Cerebellar cortex (tissue), 1 donor: ENCODE data around the gene PBOV1.

Experiments used
- DNase-seq: peaks from one replicate; pipeline ENCODE4 v3.0.0-alpha.2; 2015; ENCODE audit warnings: low spot score

The PBOV1 gene

DNA sequence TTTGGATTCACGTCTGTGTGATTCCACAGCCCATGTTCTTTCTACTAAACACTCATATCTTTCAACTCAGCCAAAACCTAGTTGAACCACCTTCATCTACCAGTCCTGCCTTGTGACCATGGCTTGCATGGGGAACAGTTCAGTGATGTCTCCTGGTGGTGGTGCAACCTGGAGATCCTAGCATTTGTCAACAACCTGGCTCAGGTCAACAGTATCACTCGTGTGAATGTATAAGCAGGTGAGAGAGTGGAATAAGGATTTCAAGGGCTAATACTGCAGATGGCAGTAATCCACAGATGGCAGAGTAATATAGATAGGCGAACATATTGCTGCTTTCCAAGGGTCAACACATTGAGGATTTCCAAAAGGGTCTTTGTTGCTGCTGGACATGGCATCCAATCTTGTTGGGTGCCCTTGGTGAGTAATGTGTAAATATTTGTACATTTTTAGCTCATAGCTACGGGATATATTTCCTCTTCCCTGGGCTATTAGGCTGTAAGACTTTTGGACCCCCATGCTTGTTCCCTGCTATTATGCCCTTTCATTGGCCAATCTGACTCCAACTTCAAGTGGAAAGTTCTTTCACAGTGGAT is 13.4 kb downstream of the PBOV1 start:
- DNase-seq, result no peak

DNA sequence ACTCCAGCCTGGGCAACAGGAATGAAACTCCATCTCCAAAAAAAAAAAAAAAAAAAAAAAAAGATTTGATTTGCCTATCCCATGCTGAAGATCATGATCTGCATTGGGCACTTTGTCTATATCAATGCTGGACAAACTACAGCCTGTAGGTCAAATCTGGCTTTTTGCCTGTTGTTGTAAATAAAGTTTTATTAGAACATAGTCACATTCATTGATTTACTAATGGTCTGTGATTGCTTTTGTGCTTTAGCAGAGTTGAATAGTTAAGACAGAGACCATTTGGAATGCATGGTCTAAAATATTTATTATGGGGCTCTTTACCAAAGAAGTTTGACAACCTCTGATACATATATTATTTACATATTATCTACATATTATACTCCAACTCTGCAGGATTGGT is 14.0 kb downstream of the PBOV1 start:
- DNase-seq, result no peak

DNA sequence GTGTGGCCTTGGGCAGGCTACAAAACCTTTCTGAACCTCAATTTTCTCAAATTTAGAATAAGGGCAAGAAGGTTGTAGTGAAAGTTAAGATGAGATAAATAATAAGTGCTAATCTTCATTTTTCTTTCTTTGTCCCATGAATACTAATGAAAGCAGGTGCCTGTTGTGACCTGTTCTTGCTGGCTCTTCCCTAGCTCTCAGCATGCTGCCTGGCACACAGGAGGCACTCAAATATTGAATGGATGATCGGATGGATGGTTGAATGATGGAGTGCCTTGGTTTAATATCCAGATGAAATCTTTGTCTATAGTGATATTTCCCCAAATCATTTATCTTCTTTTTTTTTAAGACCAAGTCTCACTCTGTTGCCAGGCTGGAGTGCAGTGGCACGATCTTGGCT is 15.0 kb downstream of the PBOV1 start:
- DNase-seq, result peak; percentile 66

DNA sequence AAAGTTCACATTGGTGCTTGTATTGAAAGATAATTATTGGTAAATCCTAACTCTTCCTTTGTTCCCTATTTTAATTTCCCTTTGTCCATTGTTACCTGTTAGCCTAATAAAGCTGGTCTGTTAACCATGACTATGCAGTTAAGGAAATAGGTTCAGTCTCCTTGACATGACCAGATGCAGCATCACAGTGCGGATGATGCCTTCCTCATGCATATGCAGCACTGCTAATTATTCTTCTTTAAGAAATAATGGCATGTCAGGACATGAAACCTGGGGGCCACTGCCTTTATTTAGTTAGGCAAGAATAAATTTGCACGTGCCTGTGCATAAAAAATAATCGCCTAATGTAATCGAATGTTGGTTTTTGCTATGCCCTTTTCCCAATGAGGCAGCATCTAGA is 16.5 kb downstream of the PBOV1 start:
- DNase-seq, result no peak

DNA sequence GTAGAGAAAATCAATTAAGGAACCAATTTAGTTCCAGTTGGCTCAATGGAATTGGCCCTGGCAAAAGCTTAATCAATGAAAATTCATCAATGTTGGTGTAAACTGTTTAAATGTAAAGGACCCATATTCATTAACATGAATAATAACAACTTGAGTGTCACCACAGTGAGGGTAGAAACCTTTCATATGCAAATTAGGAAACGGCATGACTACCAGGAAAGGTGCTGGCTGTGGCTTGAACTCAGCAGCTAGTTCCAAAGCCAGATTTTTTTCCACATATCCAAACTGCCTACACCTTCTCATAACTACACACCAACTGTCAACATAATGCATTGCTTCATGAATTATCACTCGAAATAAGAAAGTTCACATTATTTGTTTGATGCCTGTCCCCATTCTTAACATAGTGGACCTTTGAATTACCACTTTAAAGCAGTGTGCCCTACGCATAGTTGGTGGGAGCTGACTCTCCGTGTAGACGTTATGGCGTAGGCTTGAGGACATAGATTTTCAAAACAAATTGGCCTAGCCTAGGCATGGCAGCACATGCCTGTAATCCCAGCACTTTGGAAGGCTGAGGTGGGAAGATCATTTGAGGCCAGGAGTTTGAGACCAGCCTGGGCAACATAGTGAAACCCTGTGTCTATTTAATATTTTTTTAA is 19.7 kb downstream of the PBOV1 start:
- no peak for DNase-seq

DNA sequence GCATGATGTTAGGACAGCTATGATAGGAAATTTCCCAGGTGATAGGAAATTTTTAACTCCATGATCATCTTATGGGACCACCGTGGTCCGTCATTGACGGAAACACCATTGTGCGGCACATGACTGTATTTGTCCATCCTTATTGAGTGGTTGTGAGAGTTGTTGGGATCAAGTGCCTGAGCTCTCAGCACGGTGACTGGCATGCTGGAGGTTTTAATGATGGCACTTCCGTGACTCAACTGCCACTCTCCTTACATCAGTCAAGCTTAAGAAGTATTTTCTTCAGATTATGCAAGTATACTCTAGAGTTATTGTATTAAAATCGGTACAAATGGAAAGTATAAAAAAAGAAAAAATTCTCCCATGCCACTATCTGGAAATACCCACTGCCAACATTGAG is 20.7 kb downstream of the PBOV1 start:
- DNase-seq, result no peak

DNA sequence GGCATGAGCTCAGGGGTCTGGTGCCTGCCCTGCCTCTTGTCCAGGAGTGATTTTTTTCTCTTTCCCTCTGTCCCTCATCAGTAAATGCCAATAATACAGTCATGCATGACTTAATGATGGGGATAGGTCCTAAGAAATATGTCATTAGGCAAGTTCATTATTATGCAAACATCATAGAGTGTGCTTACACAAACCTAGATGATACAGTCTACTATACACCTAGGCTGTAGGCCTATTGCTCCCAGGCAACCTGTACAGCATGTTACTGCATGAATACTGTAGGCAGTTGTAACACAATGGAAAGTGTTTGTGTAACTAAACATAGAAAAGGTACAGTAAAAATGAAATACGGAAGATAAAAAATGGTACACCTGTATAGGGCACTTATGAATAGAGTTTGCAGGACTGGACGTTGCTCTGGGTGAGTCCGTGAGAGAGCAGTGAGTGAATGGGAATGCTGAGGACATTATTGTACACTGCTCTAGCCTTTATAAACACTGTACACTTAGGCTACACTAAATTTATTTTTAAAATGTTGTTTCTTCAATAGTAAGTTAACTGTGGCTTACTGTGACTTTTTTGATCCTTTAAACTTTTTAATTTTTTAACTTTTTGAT is 22.1 kb downstream of the PBOV1 start:
- no peak for DNase-seq

DNA sequence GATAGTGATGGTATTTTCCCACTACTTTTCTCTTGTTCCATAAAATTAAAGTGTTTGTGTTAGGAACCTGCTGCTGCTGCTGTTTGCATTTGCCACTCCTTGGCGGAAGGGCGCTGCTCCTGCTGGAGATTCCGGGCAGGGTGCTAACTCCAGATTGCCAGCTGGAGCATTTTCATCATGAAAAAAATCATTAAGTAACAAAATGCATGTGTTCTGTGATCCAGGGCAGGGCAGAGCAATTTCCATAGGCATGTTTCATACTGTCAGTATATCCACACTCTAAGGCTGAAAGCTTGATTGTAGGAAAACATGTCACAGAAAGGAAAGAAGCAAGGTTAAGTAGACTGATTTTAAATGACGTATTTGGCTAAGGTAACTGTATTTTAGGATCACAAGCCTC is 24.0 kb downstream of the PBOV1 start:
- peak; percentile 80 for DNase-seq

DNA sequence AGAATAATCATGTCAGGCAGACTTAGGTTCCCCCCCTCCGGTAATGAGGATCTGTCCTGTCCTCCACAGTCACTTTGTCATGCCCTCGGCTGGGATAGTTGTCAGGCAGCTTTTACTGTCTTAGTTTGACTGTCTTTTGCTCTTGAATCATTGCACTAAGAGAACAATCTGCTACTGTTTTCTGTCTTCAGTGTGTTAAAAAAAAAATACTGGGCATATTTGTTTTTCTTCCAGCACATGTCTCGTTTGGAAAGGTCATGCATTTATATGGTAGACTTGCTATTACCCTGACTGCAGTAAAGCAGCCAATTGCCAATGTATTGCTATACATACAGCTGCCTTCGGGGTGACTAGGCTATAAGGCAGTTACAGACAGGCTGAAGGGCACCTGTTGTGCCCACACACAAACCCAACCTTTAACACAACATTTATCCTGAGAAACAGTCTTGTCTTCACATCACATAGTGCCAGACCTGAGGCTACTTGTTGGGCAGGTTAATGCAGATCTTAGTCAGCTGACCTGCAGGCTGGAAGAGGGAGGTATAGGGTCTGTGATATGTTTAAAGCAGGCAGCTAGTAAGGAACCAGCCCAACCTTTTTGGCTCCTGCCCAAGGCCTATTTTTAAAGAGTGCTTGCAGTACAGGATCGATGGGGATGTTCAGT is 29.9 kb downstream of the PBOV1 start:
- peak; percentile 40 for DNase-seq

DNA sequence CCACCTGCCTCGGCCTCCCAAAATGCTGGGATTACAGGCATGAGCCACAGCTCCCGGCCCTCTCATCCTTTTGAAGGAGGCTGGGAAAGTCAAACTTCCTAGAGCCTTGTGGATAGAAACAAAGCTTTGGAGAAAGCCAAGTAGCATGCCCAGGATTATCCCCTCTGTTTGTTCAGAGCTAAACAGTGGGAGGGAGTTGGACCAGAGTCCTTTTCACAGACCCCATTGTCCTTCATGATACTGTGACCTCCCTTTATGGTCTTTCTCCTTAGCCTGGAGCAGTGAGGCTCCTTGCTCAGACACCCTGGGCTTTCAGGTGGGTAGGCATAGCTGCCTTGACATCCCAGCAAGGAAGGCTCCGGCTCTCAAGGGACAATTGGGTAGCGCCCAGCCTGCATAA is 31.1 kb downstream of the PBOV1 start:
- DNase-seq, result no peak

DNA sequence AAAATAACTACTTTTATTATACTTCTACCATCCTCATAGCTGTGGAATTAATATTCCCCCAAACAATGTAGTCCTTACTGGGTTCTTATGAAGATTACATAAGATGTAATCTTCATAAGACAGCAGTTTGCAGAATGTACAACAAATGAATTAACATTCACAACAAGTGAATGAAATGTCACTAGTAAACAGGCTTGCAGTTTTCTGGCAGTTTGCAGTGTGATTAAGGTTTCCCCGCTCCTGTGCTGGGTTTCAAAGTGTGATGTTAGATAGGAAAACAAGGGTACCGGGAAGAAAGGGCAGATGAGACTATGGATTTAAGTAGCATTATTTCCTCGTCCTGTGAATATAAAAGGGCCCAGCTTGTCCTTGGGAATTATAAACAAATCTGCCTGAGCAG is 34.1 kb downstream of the PBOV1 start:
- peak; percentile 20 for DNase-seq

DNA sequence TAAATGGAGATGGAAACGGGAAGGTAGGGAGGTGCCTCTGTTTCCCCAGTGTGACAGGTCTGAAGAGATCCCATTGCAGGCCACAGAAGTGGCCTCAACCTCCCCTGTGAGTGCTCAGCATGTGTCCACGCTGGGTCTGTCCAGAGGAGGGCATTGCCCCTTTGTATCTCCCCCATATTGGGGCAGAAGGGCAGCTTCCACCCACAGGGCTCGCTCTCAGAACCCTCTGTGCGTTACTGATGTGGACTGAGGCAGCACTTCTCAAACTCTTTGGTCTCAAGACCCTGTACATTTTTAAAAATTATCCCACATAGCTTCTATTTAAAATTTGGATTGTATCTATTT is 34.5 kb downstream of the PBOV1 start:
- no peak for DNase-seq

DNA sequence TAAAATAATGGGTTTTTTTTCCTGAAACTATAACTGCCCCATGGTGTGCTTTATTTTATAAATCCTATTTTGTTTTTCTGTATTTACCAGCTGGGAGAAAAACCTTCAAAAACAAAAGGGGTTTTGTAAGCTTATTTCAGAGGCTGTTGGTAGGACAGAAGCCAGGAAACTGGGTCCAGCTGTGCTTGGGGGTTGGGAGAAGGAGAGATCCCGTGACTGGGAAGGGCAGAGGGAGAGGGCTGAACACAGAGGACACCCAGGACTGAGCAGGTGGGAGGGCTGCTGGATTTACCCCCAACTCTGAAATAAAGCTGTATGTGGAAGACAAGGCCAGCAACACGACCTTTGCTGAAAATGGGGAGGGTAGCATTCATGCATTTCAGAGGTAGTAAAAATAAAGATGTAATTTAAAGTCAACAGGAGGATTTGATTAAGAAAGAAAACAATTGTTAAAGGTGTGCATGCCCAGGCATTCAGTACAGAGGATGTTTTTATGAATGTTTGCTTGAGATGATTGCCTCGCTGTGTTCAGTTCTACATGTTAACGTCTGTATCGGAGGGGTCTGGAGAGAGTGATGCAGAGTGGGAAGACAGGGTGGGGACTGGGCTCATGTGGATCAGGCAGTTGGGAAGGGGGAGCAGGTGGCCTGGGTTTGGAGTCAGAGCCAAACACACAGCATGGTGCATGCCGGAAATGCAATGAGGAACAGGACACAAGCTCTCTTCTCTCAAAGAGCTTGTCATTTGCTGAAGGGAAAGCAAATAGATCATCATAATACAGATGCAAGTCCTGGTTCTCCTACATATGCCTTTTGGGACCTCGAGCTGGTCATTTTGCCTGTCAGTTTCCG is 35.1 kb downstream of the PBOV1 start:
- DNase-seq, result peak; percentile 70

DNA sequence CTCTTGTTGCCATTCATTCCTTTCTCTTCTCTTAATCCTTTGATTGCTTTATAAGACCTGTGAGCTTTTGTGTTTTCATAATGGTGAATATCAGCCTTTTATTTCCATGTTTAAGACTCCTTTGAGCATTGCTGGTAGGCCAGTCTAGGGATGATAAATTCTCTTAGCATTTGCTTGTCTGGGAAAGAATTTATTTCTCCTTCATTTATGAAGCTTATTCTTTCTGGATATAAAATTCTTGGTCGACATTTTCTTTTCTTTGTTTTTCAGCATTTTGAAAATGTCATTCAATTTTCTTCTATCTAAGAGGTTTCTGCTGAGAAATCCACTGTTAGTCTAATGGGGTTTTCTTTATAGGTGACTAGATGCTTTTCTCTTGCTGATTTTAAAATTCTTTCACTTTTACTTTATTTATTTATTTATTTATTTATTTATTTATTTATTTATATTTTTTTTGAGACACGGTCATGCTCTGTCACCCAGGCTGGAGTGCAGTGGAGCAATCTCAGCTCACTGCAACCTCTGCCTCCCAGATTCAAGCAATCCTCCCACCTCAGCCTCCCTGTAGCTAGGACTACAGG is 41.5 kb downstream of the PBOV1 start:
- no peak for DNase-seq

DNA sequence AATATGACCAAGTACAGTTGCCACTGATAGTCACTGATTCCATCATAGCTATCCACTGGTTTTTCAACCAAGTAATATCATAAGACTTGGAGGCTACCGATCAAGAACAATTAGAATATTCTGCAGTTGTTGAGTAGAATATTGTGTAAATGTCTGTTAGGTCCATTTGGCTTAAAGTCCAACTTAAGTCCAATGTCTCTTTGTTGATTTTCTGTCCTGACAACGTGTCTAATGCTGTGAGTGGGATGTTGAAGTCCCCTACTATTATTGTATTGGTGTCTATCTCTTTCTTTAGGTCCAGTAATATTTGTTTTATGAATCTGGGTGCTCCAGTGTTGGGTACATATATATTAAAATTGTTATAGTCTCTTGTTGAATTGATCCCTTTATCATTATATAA is 42.7 kb downstream of the PBOV1 start:
- DNase-seq, result no peak
